GM23338 (cell line): ENCODE data around the gene DSC2.

Source experiments
- CREB1 ChIP-seq: fragments of 250-450 bp; sonication (Bioruptor Pico); IDR thresholded peaks from 2 replicates; pipeline ENCODE4 v1.5.0; 2020; ENCODE audit warnings: low read depth, mild to moderate bottlenecking, moderate library complexity
- EZH2 ChIP-seq: fragments of 200-600 bp; sonication (generic); IDR thresholded peaks from one replicate; pipeline ENCODE4 v1.8.0; 2017; ENCODE audit warnings: antibody characterized with exemption, mild to moderate bottlenecking, low read depth; ENCODE audit not compliant: unreplicated experiment
- EZH2phosphoT487 ChIP-seq: fragments of 200-600 bp; sonication (generic); IDR thresholded peaks from one replicate; pipeline ENCODE4 v1.8.1; 2018; ENCODE audit warnings: antibody characterized with exemption; ENCODE audit not compliant: unreplicated experiment
- JUNB ChIP-seq: IDR thresholded peaks from one replicate; pipeline ENCODE4 v1.6.1; 2016; ENCODE audit warnings: antibody characterized with exemption; ENCODE audit not compliant: unreplicated experiment
- POLR2AphosphoS5 ChIP-seq: IDR thresholded peaks from 2 replicates; pipeline ENCODE4 v1.6.1; 2016; ENCODE audit warnings: antibody characterized with exemption, low read depth
- STAT1 ChIP-seq: IDR thresholded peaks from one replicate; pipeline ENCODE4 v1.6.1; 2016; ENCODE audit warnings: antibody characterized with exemption; ENCODE audit not compliant: unreplicated experiment
- ZNF114 ChIP-seq: fragments of 250-450 bp; sonication (Bioruptor Pico); IDR thresholded peaks from 2 replicates; pipeline ENCODE4 v1.5.0; 2020; ENCODE audit warnings: mild to moderate bottlenecking, moderate library complexity
- TF ChIP-seq, protein P1 (sequence below), 2 experiments: fragments of 200-600 bp in 1 of 2; sonication (generic) in 1 of 2; conservative IDR thresholded peaks; 2 replicates each; pipeline versions ENCODE4 v1.5.1 to v1.6.1; 2016 to 2017; ENCODE audit warnings: antibody characterized with exemption in 2 of 2, low read depth in 2 of 2, mild to moderate bottlenecking in 2 of 2, moderate library complexity in 1 of 2
- TF ChIP-seq, protein P2 (sequence below): IDR thresholded peaks from one replicate; pipeline ENCODE4 v1.6.1; 2018; ENCODE audit warnings: antibody characterized with exemption; ENCODE audit not compliant: unreplicated experiment
- TF ChIP-seq, protein P3 (sequence below): IDR thresholded peaks from 2 replicates; pipeline ENCODE4 v1.6.1; 2016; ENCODE audit warnings: antibody characterized with exemption

GRCh38 chr18:31143025-31143424 lies 40.8 kb upstream of the DSC2 start:
- TF ChIP-seq, protein P1, sequence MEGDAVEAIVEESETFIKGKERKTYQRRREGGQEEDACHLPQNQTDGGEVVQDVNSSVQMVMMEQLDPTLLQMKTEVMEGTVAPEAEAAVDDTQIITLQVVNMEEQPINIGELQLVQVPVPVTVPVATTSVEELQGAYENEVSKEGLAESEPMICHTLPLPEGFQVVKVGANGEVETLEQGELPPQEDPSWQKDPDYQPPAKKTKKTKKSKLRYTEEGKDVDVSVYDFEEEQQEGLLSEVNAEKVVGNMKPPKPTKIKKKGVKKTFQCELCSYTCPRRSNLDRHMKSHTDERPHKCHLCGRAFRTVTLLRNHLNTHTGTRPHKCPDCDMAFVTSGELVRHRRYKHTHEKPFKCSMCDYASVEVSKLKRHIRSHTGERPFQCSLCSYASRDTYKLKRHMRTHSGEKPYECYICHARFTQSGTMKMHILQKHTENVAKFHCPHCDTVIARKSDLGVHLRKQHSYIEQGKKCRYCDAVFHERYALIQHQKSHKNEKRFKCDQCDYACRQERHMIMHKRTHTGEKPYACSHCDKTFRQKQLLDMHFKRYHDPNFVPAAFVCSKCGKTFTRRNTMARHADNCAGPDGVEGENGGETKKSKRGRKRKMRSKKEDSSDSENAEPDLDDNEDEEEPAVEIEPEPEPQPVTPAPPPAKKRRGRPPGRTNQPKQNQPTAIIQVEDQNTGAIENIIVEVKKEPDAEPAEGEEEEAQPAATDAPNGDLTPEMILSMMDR (conservative IDR thresholded peaks at IDR 0.05; ENCODE audit: low read depth in 2 of 2) = no peak
- TF ChIP-seq, protein P2, sequence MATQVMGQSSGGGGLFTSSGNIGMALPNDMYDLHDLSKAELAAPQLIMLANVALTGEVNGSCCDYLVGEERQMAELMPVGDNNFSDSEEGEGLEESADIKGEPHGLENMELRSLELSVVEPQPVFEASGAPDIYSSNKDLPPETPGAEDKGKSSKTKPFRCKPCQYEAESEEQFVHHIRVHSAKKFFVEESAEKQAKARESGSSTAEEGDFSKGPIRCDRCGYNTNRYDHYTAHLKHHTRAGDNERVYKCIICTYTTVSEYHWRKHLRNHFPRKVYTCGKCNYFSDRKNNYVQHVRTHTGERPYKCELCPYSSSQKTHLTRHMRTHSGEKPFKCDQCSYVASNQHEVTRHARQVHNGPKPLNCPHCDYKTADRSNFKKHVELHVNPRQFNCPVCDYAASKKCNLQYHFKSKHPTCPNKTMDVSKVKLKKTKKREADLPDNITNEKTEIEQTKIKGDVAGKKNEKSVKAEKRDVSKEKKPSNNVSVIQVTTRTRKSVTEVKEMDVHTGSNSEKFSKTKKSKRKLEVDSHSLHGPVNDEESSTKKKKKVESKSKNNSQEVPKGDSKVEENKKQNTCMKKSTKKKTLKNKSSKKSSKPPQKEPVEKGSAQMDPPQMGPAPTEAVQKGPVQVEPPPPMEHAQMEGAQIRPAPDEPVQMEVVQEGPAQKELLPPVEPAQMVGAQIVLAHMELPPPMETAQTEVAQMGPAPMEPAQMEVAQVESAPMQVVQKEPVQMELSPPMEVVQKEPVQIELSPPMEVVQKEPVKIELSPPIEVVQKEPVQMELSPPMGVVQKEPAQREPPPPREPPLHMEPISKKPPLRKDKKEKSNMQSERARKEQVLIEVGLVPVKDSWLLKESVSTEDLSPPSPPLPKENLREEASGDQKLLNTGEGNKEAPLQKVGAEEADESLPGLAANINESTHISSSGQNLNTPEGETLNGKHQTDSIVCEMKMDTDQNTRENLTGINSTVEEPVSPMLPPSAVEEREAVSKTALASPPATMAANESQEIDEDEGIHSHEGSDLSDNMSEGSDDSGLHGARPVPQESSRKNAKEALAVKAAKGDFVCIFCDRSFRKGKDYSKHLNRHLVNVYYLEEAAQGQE = no peak
- no peak for TF ChIP-seq POLR2AphosphoS5
- TF ChIP-seq EZH2phosphoT487 = no peak
- no peak for TF ChIP-seq EZH2
- TF ChIP-seq CREB1 = no peak
- TF ChIP-seq JUNB = no peak
- no peak for TF ChIP-seq ZNF114 (CRISPR knock-in tag)
- no peak for TF ChIP-seq STAT1
- TF ChIP-seq, protein P3, sequence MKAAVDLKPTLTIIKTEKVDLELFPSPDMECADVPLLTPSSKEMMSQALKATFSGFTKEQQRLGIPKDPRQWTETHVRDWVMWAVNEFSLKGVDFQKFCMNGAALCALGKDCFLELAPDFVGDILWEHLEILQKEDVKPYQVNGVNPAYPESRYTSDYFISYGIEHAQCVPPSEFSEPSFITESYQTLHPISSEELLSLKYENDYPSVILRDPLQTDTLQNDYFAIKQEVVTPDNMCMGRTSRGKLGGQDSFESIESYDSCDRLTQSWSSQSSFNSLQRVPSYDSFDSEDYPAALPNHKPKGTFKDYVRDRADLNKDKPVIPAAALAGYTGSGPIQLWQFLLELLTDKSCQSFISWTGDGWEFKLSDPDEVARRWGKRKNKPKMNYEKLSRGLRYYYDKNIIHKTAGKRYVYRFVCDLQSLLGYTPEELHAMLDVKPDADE = no peak
